HG02763 (cell line): ENCODE measurements around the gene INTS6.
"Not testable (repeated sequence)": the region's sequence is repeated elsewhere in the genome, so short reads cannot be mapped to it uniquely, and the experiment has no call there.

Experiments used
- ATAC-seq: cut with Tn5 transposase; IDR thresholded peaks from one replicate; pipeline ENCODE4 v1.9.1; 2021; ENCODE audit warnings: mild to moderate bottlenecking, moderate library complexity; ENCODE audit not compliant: unreplicated experiment

INTS6 gene

DNA sequence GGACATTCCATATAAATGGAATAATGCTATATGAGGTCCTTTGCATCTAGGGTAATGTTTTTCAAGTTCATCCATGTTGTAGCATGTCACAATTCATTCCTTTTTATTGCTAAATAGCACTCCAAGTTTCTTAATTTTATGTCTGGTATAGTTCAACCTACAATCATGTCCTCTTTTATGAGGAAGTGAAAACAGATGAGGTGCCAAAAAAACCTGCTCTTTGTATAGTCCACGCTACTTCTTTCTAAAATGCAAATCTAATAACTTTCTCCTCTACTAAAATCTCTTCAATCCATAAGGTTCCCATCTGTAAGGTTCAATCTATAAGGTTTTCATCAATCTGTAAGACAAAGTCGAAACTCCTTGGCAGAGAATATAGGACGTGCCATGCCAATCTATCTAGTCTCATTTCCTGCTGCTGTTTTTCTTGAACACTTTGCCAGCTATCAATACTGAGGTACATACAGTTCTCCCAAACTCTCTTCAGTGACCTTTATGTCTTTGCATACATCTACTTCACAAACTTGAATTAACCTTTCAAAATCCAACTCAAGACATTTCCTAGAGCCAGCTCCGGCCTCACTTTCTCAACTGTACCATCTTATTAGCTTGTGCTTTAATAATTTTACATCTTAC lies 33.7 kb downstream of the INTS6 start:
- ATAC-seq = no peak

DNA sequence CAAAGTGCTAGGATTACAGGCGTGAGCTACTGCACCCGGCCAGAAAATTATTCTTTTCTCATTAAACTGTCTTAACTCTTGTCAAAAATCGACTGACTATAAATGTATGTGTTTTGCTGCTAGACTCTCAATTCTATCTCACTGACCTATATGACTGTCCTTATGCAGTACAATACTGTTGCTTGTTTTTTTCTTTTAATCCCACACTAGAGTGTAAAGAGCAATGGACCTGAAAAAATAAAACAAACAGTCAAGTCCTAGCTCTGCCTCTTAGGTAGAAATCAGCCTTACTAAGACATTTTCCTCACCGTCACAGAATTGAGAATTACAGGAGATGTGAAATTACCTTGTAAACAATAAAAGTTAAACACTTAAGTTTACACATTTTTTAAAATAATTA lies 35.1 kb downstream of the INTS6 start:
- no peak for ATAC-seq

DNA sequence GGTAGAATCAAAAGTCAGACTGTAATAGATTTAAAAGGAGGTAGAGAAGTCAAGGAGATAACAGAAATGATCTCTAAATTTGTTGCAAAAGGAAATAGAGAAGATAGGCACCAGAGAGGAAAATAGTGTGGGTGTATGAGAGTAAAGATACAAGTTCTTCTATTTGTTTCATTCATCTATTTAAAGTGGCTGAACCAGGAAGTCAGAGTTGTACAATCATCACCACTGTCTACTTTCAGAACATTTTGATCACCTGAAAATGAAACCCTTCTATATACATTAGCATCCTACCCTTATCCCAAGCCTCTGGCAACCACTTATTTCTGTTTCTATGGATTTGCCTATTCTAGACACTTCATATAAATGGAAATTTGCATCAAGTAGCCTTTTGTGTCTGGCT lies 36.7 kb downstream of the INTS6 start:
- peak; percentile 56 for ATAC-seq

DNA sequence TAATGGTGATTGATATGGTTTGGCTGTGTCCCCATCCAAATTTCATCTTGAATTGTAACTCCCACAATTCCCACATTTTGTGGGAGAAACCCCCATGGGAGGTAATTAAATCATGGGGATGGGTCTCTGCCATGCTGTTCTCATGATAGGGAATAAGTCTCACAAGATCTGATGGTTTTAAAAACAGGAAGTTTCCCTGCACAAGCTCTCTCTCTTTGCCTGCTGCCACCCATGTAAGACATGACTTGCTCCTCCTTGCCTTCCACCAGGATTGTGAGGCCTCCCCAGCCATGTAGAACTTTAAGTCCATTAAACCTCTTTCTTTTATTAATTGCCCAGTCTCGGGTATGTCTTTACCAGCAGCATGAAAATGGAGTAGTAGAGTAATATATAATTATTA lies 37.5 kb downstream of the INTS6 start:
- ATAC-seq = not testable (repeated sequence)

DNA sequence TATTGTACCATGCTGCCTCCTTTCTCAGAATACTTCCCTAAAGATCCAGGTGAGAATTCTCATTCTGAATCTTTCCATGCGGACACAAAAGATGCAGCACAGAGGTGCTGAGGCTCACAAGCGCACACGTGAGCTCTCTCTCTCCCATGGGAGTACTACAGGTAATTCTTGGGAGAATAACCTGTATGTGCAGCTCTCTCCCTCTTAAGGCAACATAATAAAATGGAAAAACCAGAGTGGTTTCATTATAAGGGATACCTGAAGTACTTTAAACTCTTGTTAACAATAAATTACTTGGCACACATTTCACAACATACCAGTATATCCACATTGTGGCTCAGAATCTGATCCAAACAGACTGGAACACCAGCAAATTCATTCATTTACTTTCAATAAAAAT lies 40.4 kb downstream of the INTS6 start:
- ATAC-seq = no peak

DNA sequence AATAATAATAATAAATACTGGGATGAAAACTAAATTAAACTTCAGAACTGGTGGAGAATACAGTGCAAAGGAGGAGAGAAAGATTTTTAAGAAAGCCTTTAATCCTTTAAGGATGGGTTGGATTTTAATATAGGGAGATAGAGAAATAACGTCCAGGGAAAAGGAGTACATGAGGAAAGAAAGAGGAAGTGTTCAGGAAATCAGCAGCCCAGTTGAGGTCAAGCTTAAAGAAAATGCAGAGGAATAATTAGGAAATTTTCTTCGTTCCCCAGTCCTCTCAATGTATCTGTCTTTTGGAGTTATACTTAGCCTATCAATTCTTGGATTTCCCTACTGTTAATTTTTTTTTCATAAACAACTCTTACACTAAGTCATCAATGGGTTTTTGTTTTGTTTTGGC lies 47.7 kb downstream of the INTS6 start:
- no peak for ATAC-seq

DNA sequence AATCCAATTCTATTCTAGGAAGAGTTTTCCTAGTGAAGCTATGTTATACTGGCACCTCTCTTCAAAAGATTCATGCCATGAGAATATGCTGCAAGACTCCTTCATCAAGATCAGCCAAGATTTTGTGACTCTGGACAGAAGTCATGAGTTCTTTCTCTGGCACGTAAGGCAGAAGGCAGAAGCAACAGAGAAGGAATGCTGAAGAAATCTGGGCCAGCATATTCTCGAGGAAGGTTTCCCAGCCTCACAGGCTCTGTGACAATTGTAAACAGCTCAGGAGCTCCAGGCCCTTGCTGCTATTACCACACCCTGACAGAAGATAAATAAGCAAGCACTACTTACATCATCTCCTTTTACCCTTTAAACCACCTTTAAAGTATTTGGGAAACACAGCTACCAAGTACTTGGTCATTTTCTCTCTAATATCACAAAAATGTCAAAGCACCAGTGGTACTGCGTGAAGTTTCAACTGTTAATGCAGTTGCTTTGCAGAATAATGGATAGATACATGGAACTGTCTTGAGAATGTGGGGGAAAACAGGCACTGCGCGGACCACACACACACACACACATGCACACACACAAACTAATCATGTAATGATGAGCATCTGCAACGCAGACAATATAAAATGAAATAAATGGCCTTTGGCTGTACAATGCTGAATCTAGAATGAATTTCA lies 55.4 kb downstream of the INTS6 start:
- ATAC-seq = no peak

DNA sequence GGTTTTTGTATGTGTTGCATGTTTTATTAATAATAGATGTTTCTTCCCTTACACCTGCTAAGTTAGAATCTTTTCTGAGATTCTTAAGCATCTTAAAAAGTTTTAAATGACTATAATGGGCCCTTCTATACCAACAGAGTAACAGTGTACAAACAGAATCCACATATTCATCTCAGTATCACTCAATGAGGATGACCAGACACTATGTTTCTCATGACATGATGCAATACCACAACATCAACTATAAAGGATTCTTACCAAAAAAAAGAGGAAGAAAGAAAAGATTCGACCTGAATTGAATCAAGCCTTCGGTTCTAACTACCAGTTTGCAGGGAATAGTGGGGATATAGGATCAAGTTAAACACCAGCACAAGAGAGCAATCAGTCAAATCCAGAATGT lies 56.5 kb downstream of the INTS6 start:
- no peak for ATAC-seq

DNA sequence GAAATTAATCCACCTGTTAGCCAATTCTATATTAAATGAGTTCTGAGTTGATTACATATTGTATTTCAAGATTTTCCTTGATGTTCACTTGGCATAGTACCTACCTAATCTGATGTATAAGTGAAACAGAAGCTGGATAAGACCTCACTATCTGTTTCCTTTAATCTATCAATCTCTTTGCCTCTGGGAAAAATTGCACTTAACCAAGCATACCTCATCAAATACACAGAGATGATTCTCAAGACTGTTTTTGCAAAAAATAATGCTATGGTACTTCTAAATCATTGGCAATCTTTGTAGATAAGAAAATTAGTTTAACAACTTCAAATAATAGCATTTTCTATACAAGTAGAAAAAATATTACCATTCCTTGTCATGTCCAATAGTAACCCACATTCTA lies 58.1 kb downstream of the INTS6 start:
- ATAC-seq = no peak

DNA sequence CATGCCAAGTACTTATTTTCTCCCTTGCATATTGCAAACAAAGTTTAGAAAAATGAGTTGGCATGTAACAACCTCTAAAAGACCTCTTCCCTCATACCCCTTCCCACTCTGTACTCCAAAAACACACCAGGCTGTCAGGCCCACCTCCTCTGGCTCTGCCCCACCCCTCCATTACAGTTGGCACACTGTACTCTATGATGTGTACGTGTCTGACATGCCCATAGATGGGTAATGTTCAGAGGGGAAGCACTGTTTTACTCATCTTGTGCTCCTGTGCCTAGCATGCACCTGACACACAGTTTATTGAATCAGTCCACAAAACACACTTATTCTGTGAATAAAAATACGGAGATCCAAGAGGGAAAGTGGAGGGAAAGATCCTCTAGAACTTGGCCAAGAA lies 67.7 kb downstream of the INTS6 start:
- no peak for ATAC-seq

DNA sequence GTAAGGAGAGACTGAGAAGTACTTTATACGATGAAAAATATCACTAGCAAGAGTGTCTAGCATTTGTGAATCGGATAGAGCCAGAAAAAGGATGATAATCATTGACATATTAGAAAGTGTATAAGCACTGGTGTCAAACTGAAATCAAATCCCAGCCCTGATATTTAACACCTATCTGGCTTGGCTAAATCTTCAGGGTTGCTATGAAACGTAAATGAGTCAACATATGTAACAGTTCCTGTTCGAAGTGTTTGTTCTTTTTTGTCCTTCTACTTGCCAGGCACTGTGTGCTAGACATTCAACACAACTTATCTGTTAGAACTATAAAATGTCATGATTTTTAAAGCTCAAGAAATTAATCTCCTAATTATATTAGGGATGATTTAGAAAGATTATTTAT lies 72.6 kb downstream of the INTS6 start:
- no peak for ATAC-seq

DNA sequence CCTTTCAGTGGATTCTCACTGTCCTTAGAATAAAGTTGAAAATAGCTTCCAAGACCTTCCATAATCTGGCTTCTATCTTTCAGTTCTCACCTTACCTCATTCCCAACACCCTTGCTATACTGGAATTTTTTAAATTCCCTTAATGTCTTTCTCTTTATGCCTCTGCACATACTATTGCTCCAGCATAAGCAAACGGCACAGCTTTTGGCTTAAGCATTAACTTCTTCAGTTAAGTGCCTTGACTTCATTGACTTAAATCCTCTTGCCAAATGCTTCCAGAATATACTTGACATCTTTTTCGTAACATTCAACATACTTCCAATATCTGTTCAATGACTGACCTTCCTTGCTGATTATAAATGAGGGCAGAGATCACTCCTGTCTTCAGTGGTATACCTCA lies 79.4 kb downstream of the INTS6 start:
- no peak for ATAC-seq

DNA sequence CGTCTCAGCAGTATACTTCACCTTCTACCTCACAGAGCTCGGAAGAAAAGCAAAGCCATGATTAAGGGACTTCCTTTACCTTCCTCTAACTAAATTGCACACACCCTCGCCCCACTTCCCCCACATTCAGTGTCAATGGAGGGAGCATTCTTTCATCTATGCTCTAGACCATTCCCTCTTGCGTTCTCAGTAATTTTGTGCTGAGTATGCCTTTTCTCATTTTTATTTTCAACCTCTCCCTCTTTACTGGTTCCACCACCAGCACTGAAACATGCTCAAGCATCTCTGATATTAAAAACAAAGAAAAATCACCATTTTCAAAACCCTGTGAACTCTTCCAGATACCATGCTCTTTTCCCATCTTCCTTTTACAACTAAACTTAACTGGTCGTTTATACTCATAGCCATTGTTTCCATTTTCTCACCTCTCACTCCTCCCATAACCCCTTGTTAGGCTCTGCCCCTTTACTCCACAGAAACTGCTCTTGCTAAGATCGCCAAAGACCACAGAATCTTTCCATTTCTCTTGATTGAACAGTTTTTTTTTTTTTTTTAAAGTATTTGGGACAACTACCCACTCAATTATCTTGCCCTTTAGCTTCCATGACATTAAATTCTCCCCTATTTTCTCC lies 81.0 kb downstream of the INTS6 start:
- ATAC-seq = no peak

DNA sequence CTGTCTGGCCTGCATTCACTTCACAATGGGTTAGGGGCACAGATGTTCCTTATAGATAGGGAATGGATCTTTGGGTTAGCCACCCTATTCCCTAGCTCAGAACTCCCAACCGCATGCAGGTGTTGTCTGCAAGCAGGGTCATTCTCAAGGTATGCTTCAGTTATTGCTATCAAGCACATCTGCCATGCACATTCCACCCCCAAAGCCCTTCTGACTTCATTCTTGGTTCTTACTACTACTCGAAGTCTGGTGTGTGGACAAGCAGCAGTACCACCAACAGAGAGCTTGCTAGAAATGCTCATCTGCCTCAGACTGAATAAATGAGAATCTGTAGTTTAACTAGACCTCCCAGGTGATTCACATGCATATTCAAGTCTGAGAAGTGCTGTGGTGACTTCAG lies 82.0 kb downstream of the INTS6 start:
- ATAC-seq = no peak

DNA sequence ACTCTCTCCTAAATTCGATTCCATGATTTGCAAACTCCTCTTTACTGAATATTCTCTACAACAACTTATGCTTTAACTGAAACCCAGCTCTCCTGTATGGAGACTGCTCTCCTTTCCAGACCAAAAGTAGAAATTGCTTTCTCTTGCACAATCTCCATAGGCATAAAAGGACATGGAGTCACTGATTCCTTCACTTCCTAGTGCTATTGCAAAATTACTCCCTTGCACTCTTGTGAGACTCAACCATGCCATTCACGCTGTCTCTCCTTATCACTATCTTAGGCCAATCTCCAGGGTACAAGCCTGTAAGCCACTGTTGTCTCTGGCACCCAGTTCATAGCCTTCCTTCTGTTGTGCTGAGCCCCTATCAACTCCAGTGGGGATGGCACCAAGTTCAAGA lies 82.7 kb downstream of the INTS6 start:
- no peak for ATAC-seq

DNA sequence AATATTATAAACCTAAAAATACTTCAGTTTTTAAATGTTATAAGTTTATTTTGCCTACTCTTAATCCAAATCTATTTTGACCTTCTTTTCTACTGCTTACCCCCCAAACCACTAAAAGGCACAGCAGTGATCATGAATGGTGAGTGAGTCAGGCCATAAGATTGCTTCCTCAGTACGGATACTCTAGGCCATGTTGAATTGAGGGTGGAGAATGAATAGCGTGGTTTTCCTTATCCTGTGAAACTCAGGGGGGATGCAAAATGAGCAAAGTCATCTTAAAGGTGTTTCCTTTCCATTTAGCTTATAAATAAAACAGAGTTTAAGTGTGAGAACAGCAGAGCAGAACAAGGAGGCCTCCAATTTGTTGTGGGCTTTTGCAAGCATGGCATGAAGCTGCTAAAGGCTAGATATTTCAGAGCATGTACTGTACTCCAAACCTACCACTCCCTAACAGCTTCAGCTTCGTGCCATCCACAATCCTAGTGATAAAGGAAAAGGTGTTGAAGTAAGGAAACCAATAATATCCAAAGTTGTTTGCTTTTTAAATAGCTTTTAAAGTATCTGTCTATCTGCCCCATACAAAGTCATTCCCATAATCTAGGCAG lies 88.3 kb downstream of the INTS6 start:
- no peak for ATAC-seq

DNA sequence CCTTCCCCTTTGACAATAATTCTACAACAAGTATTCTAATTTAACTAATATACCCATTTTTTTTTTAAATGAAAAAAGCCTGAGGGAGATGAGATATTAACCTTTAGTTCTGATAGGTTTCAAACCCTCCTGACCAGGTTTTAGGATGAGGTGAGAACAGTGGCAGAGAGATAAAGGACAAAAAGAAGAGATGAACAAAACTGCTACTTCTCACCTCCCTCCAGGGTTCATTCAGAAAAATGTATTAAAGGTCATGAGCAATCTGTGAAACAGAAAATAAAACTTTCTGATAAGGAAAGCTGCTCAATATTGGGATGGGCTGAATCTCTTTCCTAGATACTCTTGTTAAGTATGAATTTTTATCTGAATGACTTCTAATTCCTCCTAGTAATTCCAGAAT lies 89.2 kb downstream of the INTS6 start:
- no peak for ATAC-seq

DNA sequence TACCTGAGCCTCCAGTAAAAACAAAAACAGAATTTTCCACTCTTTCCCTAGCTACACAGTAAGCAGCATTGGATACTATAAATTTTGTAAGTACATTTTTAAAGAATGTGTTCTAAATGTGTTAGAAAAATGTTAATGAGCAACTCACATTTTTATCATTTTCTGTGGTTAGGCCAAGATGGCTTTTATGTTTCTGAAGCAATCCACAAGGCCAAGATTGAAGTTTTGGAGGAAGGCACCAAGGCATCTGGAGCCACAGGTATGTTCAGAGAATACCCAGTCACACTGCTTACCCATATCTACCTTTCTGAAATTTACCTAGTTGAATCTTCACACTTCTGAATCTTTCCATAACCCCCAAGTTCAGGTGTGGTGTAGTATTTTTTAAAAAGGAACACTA lies 91.7 kb downstream of the INTS6 start:
- ATAC-seq = no peak

DNA sequence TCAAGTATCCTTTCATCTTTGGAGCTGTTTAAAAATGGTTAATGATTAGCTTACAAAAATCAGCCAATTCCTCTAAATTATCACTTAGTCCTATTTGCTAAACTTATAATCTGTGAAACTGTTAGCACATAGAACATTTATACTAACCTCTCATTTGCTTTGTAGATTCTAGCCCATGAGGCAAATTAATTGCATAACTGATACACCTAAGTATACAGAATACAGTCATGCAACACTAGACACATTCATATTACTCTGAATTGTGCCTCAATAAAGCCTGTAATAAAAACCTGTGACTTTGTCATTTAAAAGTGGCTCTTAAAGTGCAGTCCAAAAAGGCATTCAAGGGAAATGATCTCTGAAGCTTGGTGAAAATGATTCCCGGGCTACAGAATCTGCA lies 92.3 kb downstream of the INTS6 start:
- no peak for ATAC-seq

DNA sequence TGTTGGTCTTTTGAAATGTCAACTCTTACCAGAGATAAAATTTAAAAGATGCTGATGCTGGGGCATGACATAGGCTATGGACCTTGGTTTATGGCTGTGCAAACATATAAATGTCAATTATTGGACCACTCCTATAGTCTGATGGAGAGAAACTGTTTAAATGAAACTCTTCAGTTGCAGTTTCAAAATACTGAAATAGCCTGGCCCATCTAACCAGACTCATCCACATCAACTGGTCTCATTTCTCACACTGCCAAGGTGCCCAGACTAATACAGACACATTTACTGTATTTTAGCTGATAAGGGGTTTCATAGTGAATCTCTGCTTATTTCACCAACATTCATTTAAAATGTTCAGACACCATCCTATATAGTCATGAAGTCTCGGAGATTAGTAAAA lies 93.5 kb downstream of the INTS6 start:
- ATAC-seq = no peak

DNA sequence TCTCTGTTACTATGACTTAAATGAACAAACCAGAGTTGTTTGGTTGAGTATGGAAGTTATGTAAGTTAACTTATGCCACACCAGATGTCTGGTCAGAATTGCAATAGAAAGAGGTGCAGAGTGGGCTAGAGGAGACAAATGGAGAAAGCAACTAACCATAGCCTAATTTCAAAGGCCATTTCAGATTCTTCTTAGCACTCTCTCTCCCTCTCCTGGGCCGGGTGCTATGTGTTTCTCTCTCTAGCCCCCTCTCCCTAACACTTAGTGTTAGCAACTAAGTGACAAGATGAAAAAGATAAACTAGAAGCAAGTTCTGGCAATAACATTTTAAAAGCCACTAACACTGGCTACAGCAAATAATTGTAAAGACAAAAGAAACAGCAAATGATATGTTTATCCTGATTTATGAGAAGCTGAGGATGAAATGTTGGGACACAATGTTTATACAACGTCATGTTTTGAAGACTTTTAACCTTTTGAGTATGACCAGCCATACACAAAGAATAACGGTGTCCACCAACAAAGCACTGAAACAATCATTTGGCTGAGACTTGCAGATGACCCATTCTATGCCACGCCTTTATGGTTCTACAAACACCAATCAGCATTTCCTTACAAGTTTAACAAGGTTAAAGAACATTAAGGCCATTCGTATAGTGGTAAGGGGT lies 94.8 kb downstream of the INTS6 start:
- ATAC-seq = no peak

DNA sequence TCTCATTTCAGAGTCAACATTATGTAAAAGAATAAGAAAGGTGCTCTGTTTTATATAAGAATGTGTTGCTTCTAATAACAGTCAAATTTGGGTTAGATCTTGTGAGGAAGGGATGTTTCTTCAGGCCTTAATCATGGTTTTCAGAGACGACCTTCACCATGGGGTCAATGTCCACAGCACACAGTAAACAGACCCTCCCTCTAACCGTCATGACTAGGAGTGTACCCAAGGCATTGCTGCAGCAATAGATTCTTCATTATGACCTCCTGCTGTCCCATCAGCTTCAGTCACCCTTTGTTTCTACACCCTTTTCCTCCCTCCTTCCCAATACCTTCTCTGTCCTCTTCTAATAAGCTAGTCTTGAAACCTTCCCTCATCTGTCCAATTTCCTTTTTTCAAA lies 97.6 kb downstream of the INTS6 start:
- no peak for ATAC-seq
